GM19351 (cell line): Measurements from ENCODE around the gene FSHR.

Source experiments
- ATAC-seq: cut with Tn5 transposase; IDR thresholded peaks from one replicate; pipeline ENCODE4 v1.9.1; 2021; ENCODE audit warnings: mild to moderate bottlenecking, moderate library complexity; ENCODE audit not compliant: unreplicated experiment

Gene FSHR

DNA sequence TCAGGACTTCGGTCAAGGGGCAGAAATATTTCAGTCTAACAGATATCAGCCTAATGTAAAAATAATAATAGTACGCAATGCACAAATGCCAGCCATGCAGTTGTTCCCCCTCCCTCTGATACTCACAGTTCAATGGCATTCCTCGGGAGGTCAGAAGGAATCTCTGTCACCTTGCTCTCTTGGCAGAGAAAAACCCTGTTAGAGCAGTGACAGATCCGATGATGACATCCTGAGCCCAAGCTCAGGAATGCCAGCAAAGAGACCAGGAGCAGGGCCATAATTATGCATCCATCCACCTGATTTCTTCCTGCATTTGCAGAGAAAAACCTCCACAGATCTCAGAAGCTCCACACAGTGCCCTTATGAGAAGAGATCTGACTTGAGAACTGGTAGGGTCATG, at the start of gene FSHR:
FSHR (minus strand) TSS at position 376 of the 400 bp plus-strand sequence; CDS start at position 278, 98 bp downstream.
- no peak for ATAC-seq

- ATAC-seq = no peak
These were observed 45.0 kb upstream of the FSHR start for GRCh38 chr2:49199266-49199665.

DNA sequence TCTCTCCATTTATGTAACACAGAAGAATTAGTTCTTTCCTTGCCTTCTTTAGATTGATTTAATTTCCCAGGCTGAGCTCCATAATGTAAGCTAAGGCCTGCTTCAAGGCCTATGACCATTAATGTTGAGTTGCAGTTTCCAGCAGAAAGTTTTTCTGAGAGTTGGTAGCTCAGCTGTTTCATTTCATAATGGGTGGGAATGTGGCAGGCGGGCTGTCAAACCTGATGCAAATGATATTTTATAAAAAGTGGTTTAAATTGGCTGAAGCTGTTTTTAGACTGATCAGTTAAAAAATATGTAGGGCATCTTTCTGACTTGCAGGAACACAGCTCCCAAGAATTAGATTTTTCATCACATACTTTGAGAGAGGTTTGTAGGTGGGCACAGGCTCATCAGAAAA, 40.4 kb upstream of the FSHR start:
- no peak for ATAC-seq

DNA sequence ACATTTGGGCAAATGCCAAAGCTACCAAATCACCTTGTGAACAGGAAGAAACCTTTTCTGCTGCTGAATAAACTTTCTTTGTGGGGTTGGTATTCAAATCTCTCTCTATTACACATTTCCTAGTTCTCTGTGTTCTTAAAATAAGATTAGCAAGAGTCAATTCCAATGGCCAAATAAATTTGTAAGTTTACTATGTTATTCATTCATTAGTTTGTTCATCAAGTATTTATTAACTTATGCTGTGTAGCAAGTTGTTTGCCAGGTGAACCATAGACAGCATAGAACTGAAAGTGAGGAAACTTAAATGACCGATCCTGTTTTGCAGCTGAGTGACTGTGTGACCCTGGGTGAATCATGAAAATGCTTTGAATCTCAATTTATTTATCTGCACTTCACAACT, 37.7 kb upstream of the FSHR start:
- ATAC-seq = no peak

DNA sequence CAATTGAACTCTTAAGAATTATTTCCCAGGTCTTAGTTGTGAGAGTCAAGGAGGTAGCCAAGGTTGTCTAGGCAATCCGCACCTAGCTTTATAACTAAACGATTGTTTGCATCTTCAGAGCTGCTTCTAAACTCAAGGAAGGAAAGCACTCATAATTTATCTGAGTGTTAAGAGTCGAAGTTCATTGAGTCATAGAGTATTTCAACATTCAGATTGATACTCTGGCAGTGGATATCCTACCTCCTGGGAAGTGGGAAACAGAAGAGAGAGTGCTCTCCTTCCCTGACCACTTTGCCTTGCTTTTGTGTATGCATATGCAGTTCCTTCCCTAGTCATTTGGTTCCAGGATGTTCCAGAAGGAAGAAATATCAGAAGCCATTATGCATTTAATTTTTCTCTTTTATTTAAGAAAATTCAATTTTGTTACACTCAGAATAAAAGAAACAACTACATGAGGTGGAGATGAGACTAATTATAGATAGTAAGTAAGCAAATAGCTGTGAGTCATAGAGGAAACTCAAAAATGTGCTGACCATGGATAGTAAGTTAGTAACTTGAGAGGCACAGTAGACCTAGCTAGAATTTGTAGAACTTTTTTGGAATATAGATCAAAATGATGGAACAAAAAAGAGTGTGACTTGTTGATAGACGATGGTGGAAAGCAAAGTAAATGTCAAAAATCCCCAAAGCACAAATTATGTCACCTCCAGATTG, 35.4 kb upstream of the FSHR start:
- ATAC-seq = no peak

- no peak for ATAC-seq
These were observed 31.8 kb upstream of the FSHR start for GRCh38 chr2:49186050-49186648.

DNA sequence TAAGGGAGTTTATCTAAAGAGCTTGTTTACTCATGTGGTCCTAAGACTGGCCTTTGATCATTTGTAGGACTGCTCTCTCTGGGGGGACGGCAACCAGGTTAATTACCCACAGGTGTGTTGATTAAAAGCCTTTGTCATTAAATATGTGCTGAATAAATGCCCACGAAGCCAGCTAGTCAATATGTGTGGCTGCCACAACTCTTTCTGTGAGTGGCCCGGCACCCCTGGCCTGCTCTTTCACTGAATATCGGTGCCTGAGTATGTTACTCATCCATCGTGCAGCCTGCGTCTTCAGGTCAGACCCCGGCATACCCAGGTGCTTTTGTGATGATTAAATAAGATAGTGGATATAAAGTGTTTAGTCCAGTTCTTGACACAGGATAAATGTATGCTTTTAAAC, 24.3 kb upstream of the FSHR start:
- ATAC-seq = no peak

GRCh38 chr2:49177194-49177593, 22.9 kb upstream of the FSHR start:
- no peak for ATAC-seq

GRCh38 chr2:49175831-49176230, 21.5 kb upstream of the FSHR start:
- ATAC-seq = no peak

DNA sequence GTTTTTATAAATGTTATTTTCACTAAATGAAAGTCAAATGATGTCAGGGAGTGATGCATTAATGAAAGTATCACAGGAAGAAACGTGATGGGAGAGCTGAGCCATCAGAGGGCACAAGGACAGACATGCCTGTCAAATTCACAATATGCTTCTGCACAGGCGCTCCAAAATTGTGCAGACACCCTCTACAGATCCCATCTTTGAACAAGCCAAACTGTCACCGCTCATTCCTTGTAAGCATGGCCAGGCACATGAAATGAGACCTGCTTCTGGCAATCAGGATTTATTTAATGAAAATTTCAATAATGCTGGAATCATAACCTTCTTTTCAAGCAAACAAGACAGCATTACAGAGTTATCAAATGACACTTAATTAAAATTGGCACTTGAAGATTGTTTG, 20.4 kb upstream of the FSHR start:
- ATAC-seq = no peak

DNA sequence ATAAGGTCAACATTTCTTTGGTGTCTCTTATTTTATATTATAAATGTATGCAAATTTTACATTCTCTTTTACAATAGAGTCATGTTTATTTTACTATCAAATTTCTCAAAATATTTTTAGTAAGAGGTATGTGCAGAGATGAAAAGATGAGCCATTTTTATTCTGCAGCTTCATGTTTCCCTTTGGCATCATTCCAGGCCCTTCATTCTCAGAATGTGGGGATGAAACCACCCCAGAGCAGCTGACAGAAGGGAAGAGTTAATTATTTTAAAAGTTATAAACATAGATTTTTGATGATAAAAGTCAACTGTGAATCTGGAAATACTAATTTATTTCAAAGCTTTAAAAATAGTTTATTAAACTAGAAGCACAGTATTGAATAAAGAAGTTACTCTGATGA, 12.8 kb upstream of the FSHR start:
- ATAC-seq = no peak

DNA sequence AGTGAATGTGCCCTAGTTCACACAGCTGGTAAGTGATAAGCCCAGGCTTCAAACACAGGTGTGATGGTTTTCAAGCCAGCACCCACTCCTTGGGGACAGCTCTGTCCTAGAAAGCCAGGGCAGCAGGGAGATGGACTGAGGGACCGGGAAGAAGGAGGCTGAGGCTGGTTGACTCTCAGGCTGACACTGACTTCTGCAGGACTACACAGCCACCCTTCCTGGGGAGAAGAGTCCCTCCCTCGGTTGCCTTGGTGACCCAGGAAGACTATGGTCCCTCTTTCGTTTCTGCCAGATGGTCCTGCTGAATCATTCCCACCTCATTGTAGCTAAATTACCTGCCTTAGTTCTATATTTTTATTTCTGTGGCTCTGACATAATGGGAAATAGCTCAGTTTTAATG, 11.3 kb upstream of the FSHR start:
- no peak for ATAC-seq

- ATAC-seq = no peak
These were observed 10.4 kb upstream of the FSHR start for GRCh38 chr2:49164729-49165128.

DNA sequence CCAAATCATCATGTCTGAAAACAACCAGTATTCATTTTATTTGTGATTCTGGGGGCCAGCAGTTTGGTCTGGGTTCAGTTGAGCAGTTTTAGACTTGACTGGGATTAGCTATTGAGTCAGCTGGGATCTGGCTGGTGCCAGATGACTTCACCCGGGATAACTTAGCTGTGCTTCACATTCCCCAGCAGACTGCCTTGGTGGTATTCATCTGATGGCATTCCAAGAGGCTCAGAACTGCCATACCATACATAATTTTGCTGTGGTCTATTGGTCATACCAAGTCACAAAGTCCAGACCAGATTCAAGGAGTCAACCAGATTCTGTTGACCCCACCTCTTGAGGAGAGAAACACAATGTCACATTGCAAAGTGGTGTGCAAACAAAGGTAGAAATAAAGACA, 7.8 kb upstream of the FSHR start:
- ATAC-seq = no peak

DNA sequence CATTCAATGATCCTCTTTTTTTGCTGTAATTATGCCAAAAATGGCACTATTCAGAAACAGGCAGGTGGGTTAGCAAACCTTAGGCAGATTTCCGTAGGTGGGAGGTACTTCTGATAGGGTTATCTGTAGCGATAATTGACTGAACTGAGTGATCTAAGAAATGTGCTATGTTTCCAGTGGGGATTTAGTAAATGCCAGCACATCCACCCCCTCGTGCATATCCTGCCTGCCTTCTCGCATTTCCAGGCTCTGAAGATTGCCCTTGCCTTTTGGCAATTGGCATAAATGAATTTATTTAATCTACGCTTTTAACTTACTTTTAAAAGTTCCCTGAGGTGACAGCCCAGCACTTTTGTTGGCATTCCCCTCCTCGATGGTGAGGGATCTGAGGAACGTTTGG, 576 bp upstream of the FSHR start:
- ATAC-seq = no peak

DNA sequence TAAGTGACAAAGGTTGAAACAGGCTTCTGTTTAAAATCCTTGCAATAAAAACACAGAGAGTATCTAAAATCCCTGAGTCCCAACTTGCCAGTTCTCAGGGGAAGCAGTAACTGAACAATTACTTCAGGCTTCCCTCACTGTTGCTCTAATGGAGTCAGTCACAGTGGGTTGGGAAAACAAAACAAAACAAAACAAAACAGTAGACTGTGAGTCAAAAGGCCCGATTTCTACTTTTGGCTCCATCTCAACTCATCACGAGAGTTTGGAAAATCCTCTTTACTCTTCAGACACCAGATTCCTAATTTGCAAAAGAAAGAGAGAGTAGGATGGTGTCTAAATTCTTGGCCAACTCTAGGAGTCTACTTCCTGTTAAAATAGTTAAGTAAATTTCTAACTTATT, 1.1 kb downstream of the FSHR start:
- ATAC-seq = no peak

DNA sequence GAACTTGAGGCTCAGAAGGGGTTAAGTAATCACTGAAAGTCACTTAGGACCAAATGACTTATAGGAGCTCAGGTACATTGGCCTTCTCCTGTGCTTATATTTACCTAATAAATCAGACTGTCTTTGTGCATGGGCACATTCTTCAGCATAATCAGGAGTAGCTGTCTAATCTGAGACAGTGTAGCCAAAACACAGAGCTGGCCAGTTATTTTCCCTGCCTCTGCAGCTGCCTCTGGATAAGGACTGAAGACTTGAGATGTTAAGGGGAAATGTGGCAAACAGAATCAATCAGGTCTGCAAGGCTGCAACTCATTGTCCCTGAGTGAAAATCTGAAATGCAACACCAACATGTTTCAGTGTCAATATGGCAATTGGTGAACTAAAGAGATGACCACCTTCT, 1.5 kb downstream of the FSHR start:
- no peak for ATAC-seq

DNA sequence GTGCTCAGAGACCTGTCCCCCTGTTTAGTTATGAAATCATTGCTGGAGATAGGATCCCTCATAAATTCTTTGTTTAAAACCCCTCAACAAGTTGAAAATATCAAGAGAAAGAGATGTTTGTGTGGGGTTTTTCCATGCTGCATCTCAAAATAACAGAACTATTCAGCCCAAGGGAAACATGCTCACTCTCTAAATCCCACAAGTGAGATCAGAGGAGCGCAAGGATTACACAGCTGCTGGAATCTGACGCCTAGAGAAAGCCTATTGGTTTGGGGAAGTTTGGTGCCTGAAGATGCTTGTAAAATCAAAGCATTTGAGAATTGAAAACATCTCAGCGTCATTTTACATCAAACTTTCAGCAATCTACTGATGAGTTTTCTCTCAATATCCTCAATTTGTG, 7.9 kb downstream of the FSHR start:
- ATAC-seq = no peak

DNA sequence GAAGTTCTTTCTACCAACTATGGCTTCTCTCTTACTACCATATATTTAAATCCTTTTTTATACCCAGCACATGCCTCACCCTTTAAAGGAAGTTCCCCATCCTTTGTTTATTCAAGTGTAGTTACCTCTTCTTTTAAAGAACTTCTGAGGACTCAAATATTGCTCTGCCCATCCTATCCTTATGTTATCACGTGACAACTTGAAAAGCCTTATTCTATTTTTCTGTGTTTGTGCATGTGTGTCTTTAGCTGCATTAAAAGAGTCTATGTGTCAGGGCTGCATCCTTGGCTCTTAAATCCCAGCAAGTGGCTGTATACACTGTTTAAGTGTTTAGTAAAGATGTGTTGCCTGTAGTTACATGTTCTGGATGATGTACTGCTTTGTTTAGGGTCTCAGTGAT, 22.5 kb downstream of the FSHR start:
- no peak for ATAC-seq

- ATAC-seq = peak; percentile 93
These were observed 25.3 kb downstream of the FSHR start for GRCh38 chr2:49129034-49129433.

DNA sequence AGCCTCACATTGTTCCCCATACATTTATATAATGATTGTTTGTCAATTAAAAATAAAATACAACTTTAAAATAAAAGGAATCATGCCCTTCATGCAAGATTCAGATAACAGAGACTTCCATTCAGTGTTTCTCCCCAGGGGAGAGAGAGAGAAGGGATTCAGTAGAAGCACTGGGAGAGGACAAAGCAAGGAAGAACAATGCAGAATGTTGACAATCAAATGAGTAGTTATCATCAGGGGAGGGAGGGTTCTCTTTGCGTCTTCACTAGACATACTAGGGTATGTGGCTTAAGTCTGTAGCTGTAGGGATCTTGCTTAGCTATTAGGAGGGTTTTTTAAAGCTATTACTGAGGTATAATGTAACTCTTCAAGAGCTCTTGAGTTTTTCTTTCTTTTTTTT, 30.7 kb downstream of the FSHR start:
- no peak for ATAC-seq

- ATAC-seq = no peak
These were observed 32.2 kb downstream of the FSHR start for GRCh38 chr2:49122107-49122506.

GRCh38 chr2:49113046-49113445, 41.3 kb downstream of the FSHR start:
- no peak for ATAC-seq
